ENCODE results near the gene HDAC4. TPM values are rescaled to one million over a fixed set of nuclear protein-coding genes. Genes with fewer than 3 reads are reported as not detected.
"Not testable (repeated sequence)": the region's sequence is repeated elsewhere in the genome, so short reads cannot be mapped to it uniquely, and the experiment has no call there.

The HDAC4 gene
- total RNA-seq, 1 experiment from 2014 or later: 10.9 TPM

GRCh38 chr2:239189711-239190131 lies 211.1 kb downstream of the HDAC4 start:
- DNase-seq (ENCODE audit: low spot score): no peak

GRCh38 chr2:239188536-239188935 lies 212.3 kb downstream of the HDAC4 start:
- no peak for DNase-seq (ENCODE audit: low spot score)

DNA sequence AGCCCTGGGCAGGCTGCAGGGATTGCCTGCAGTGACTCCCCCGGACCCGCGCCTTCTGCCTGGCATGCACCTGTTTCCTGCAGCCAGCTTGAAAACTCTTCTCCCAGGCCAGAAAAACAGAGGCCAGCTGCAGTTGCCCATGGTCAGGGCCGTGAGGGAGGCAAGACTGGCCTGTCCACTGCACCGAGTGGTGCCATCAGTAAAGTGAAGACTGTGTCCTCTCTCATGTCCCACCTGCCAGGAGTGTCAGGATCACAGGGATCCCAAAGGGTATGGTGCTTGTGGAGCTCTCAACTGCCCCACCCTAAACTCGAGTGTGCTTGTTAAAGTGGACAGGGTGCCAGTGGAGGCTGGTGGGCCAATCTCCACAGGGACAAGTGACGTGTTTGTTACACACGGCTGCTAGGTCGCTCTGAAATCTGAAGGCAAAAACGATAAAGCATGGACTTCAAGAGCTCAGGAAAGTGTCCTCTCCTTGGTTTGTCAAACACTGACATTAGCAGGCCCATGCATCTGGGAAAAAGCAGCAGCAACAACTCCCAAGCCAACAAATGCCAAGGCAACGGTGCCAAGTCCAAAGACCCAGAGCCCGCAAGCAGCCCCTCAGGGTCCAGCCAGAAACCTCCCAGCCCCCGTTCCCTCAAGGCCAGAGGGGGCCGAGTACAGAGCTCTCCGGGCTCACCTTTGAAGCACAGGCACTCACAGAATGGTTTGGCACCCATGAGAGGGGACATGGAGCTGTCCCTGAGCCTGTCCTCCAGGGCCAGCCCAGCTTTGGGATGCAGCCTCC lies 213.2 kb downstream of the HDAC4 start:
- no peak for DNase-seq (ENCODE audit: low spot score)

DNA sequence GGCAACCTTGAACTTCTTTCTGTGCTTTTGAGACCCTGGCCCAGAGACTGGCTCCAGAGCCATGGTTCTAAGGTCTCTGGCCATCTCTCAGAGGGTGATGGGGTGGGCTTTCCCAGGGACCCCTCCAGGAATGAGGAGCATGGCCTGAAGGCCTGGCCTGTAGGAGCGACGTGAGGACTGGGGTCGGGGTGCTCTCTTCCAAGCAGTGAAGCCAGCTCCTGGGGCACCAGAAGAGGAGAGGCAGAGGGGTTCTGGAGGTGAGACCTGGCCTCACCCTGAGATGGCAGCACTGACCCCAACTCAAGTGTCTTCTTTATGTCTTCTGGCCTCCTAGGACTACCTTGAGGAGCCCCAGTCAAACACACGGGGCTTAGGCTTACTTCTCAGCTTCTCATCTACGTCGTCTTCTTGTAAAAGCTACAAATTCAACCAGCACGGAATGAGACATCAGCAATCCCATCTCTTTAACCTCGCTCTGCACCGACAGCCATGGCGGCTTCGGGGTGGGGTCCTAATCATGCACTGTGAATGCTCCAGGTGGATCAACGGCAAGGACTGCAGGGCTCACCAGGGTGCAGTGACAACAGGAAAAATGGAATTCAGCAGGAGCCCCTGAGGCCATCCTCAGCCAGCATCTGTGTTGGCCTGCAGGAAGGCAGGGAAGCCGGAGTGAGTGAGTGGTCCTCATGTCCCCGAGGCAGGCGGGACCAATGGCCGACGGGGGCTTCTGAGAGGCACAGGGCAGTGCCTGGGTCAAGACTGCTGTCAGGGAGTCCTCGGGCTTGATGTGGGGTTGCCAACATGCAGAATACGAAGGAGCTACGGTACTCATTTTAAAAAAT lies 214.1 kb downstream of the HDAC4 start:
- no peak for DNase-seq (ENCODE audit: low spot score)

DNA sequence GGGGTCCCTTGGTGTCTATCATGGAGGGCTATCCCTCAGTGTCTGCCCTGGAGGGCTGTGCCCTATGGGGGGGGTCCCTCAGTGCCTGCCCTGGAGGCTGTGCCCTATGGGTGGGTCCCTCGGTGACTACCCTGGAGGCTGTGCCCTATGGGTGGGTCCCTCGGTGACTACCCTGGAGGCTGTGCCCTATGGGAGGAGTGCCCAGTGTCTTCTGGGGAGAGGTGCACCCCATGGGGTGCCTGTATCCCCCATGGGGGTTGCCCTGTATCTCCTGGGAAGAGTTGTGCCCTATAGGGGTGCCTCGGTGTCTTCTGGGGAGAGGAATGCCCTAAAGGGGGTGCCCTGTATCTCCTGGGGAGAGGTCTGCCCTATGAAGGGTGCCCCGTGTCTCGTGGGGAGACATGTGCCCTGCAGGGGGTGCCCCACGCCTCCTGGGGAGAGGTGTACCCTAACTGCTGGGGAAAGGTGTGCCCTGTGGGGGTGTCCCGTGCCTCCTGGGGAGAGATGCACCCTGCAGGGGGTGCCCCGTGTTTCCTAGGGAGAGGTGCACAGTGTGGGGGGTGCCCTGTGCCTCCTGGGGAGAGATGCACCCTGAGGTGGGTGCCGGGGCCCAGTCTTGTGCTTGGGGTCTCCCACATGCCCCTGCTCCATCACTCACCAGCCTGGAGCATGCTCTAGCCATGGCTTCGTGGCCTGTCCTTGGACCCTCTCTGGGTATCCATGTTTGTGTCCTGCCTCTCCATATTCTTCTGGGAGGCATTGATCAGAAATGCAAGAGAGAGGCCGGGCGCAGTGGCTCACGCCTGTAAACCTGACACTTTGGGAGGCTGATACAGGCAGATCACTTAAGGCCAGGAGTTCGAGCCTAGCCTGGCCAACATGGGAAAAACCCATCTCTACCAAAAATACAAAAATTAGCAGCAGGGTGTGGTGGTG lies 215.6 kb downstream of the HDAC4 start:
- no peak for DNase-seq (ENCODE audit: low spot score)

- no peak for DNase-seq (ENCODE audit: low spot score)
These were observed 216.6 kb downstream of the HDAC4 start for GRCh38 chr2:239184179-239184578.

- no peak for DNase-seq (ENCODE audit: low spot score)
These were observed 217.6 kb downstream of the HDAC4 start for GRCh38 chr2:239182981-239183791.

GRCh38 chr2:239181903-239182581 lies 218.8 kb downstream of the HDAC4 start:
- no peak for DNase-seq (ENCODE audit: low spot score)

- DNase-seq (ENCODE audit: low spot score): no peak
These were observed 219.5 kb downstream of the HDAC4 start for GRCh38 chr2:239181074-239181902.

GRCh38 chr2:239180526-239181073 lies 220.2 kb downstream of the HDAC4 start:
- DNase-seq (ENCODE audit: low spot score): no peak

GRCh38 chr2:239179851-239180371 lies 220.9 kb downstream of the HDAC4 start:
- no peak for DNase-seq (ENCODE audit: low spot score)

DNA sequence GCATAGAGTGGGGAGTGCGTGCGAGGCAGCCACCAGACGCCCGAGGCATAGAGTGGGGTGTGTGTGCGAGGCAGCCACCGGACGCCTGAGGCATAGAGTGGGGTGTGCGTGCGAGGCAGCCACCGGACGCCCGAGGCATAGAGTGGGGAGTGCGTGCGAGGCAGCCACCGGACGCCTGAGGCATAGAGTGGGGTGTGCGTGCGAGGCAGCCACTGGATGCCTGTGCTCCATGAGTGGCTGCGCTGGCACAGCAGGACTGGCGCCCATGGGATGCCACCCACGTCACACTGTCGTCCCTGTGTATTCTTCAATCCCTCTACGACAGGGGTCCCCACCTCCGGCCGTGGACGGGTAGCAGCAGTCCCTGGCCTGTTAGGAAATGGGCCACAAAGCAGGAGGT lies 221.9 kb downstream of the HDAC4 start:
- no peak for DNase-seq (ENCODE audit: low spot score)

DNA sequence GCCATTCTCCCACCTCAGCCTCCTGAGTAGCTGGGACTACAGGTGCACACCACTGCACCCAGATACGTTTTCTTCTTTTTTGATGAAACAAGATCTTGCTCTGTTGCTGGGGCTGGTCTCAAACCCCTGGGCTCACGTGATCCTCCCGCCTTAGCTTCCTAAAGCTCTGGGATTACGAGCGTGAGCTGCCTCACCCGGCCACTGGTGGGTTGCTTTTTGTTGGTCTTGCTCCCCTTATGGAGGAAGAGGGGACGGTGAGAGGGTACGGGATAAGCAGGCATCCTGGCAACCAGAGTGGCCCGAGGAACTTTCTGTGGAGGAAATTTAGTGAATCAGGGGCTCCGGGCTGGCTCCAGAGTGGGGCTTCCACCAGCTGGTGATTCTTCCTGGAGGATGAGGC lies 222.3 kb downstream of the HDAC4 start:
- DNase-seq (ENCODE audit: low spot score): no peak

GRCh38 chr2:239177908-239178307 lies 222.9 kb downstream of the HDAC4 start:
- no peak for DNase-seq (ENCODE audit: low spot score)

- no peak for DNase-seq (ENCODE audit: low spot score)
These were observed 223.5 kb downstream of the HDAC4 start for GRCh38 chr2:239177325-239177724.

GRCh38 chr2:239176138-239176803 lies 224.5 kb downstream of the HDAC4 start:
- not testable (repeated sequence) for DNase-seq (ENCODE audit: low spot score)

GRCh38 chr2:239175181-239175580 lies 225.6 kb downstream of the HDAC4 start:
- DNase-seq (ENCODE audit: low spot score): no peak

DNA sequence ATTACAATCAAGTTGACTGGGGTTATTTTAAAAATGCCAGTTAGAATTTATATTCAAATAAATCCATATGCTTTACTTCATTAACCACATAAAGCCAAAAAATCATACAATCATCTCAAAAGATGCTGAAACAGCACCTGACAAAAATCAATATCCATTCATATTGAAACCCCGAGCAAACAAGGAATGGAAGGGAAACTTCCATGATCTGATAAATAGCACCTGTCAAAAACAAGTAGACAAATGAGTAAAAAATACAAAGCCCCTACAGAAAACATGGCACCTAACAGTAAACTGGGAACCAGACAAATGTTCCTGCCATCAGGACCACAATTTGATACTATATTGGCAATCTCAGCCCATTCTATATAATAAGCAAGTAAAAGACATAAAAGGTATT lies 227.5 kb downstream of the HDAC4 start:
- no peak for DNase-seq (ENCODE audit: low spot score)

Measured in A172 (cell line).